ENCODE data around the gene GJB4. TPM values are rescaled to one million over a fixed set of nuclear protein-coding genes. Genes with fewer than 3 reads are reported as not detected.

Gene GJB4
- total RNA-seq, 1 experiment from 2014 or later = not detected

DNA sequence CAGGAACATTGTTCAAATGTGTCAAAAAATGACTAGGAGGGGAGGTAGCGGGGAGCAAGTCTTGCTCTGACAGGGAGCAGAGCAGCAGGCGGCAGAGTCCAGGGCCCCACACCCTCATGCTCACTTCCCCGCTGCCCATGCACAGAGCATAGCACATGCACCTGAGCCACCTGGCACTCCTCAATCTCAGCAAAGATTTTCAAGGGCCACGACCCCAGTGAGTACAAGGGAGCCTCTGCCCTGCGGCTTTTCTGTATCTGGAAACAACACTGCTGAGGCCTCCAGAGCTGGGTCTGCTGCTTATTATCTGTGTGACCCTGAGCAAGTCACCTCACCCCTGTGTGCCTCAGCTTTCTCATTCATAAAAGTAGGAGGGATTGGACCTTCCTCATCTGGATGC is 20.4 kb downstream of the GJB4 start:
- ChIA-PET CTCF (no interaction called here), POLR2A (no interaction called here)
- Mint-ChIP-seq H3K27ac (ENCODE audit: unreplicated experiment) (no peak overlapping the region), H3K4me3 (ENCODE audit: unreplicated experiment) (no peak overlapping the region), H3K36me3 (ENCODE audit: insufficient read depth, unreplicated experiment) (no peaks in the 10 kb centered on the region), H3K9me3 (ENCODE audit: unreplicated experiment) (no peaks in the 10 kb centered on the region), H3K27me3 (ENCODE audit: insufficient read depth, unreplicated experiment) (peaks cover 3% of the 10 kb centered on the region), H3K4me1 (ENCODE audit: low read depth, unreplicated experiment) (no peaks in the 10 kb centered on the region)
- no peak for DNase-seq
- intact Hi-C loops (cut with micrococcal nuclease; ENCODE audit: unreplicated experiment) = no loop called here
- Histone ChIP-seq H3K36me3 (ENCODE audit: control insufficient read depth, insufficient read depth, low read length) (no peaks in the 10 kb centered on the region), H3K4me1 (peaks cover 5% of the 10 kb centered on the region; the same call in 1 of the 2 replicates), H3K27me3 (replicated peaks; ENCODE audit: control insufficient read depth, insufficient read depth, low read length) (no peaks in the 10 kb centered on the region), H3K9me3 (no peaks in the 10 kb centered on the region), H3K4me3 (ENCODE audit: low read depth, low read length) (no peak overlapping the region)
- BruUV-seq (replicated peaks) = no TSS peak
- TF ChIP-seq, protein P1, sequence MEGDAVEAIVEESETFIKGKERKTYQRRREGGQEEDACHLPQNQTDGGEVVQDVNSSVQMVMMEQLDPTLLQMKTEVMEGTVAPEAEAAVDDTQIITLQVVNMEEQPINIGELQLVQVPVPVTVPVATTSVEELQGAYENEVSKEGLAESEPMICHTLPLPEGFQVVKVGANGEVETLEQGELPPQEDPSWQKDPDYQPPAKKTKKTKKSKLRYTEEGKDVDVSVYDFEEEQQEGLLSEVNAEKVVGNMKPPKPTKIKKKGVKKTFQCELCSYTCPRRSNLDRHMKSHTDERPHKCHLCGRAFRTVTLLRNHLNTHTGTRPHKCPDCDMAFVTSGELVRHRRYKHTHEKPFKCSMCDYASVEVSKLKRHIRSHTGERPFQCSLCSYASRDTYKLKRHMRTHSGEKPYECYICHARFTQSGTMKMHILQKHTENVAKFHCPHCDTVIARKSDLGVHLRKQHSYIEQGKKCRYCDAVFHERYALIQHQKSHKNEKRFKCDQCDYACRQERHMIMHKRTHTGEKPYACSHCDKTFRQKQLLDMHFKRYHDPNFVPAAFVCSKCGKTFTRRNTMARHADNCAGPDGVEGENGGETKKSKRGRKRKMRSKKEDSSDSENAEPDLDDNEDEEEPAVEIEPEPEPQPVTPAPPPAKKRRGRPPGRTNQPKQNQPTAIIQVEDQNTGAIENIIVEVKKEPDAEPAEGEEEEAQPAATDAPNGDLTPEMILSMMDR (IDR thresholded peaks at IDR 0.05; ENCODE audit: insufficient read depth in 1 of 2, low read depth in 1 of 2, low read length in 1 of 2, severe bottlenecking in 1 of 2, unreplicated experiment in 1 of 2) = no peak

DNA sequence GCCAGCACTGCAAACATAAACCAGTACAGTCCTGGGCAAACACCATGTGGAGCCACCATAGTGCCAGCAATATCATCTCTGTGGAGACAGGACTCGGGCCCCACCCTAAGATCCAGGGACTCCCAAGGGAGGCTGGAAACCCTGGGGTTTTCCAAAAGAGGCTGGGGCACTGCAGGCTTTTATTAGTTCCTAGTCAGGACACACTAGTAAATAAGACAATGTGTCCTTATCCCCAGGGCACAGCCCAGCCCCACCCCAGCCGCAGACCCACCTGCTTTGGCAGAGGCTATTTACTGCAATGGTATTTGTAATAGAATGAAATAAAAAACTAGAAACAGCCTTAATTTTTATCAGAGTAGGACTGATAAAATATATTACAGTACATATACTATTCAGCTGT is 21.0 kb downstream of the GJB4 start:
- Mint-ChIP-seq H3K27ac (ENCODE audit: unreplicated experiment) (no peak overlapping the region), H3K4me1 (ENCODE audit: low read depth, unreplicated experiment) (no peaks in the 10 kb centered on the region), H3K27me3 (ENCODE audit: insufficient read depth, unreplicated experiment) (peaks cover 3% of the 10 kb centered on the region), H3K36me3 (ENCODE audit: insufficient read depth, unreplicated experiment) (no peaks in the 10 kb centered on the region), H3K9me3 (ENCODE audit: unreplicated experiment) (no peaks in the 10 kb centered on the region), H3K4me3 (ENCODE audit: unreplicated experiment) (peak overlapping the region; percentile 48)
- Histone ChIP-seq H3K9me3 (no peaks in the 10 kb centered on the region), H3K36me3 (ENCODE audit: control insufficient read depth, insufficient read depth, low read length) (no peaks in the 10 kb centered on the region), H3K27me3 (replicated peaks; ENCODE audit: control insufficient read depth, insufficient read depth, low read length) (no peaks in the 10 kb centered on the region), H3K4me1 (peaks cover 5% of the 10 kb centered on the region; the same call in 1 of the 2 replicates), H3K4me3 (ENCODE audit: low read depth, low read length) (no peak overlapping the region)
- ChIA-PET POLR2A (no interaction called here), CTCF (no interaction called here)
- no TSS peak for BruUV-seq (replicated peaks)
- DNase-seq = no peak
- TF ChIP-seq, protein P1 (IDR thresholded peaks at IDR 0.05; ENCODE audit: insufficient read depth in 1 of 2, low read depth in 1 of 2, low read length in 1 of 2, severe bottlenecking in 1 of 2, unreplicated experiment in 1 of 2) = no peak
- intact Hi-C loops (cut with micrococcal nuclease; ENCODE audit: unreplicated experiment) = no loop called here

DNA sequence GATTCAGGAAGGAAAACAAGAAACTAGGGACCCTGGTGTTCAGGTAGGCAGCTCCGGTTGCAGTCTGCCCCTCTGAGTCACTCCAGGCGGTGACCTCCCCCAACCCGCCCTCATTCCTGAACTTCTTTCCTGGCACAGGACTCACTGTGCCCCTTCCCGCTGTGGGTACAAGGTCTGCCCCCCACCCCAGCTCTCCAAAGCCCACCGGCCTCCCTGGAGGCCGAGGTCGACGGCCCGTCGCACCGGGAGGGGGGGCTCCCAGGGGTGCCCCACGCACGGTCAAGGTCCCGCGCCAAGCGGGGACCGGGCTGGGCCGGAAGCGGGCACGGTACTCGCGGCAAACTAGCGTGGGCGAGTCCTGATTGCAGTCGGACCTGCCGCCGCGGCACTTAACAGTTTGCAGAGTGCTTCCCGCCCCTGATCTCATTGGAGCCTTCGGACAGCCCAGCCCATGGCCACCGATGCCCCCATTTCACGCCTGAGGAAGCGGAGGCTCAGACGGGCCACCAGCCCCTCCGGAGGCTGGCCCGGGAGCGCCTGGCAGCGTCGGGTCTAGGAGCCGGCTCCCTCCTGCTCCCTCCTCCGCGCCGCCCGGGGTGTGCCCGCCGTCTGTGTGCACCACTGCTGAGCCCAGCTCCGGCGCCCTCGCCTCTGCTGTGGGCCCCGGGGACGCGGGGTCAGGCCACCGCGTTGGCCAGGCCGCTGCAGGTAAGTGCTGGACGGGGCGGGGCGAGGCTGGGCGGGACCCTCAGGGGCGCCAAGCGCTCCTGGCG is 21.7 kb downstream of the GJB4 start, which contains the start of gene GJB3:
GJB3 (plus strand) TSS at position 144 of the 773 bp plus-strand sequence. CDS start 3,549 bp downstream, outside the sequence.
- Mint-ChIP-seq H3K4me1 (ENCODE audit: low read depth, unreplicated experiment) (no peaks in the 10 kb centered on the region), H3K27me3 (ENCODE audit: insufficient read depth, unreplicated experiment) (peaks cover 3% of the 10 kb centered on the region)
- BruUV-seq (replicated peaks) = no TSS peak

More for the DNA sequence above, 21.7 kb downstream of the GJB4 start, which contains the start of gene GJB3:
- CTCF ChIA-PET = interaction anchor here (0.7 to 1.1 kb wide), 2 partner anchors 39 to 927 kb away, joined by 3 to 8 read pairs; no protein-coding TSS in a partner anchor
- Histone ChIP-seq H3K9me3 (no peaks in the 10 kb centered on the region), H3K27me3 (replicated peaks; ENCODE audit: control insufficient read depth, insufficient read depth, low read length) (no peaks in the 10 kb centered on the region), H3K36me3 (ENCODE audit: control insufficient read depth, insufficient read depth, low read length) (no peaks in the 10 kb centered on the region), H3K4me3 (ENCODE audit: low read depth, low read length) (peak within 1 kb of the TSS; percentile 43), H3K4me1 (peaks cover 5% of the 10 kb centered on the region; the same call in 1 of the 2 replicates)
- H3K27ac Mint-ChIP-seq (ENCODE audit: unreplicated experiment) = no peak within 1 kb of the TSS
- no peaks in the 10 kb centered on the region for H3K9me3 Mint-ChIP-seq (ENCODE audit: unreplicated experiment)
- POLR2A ChIA-PET = no interaction called here
- peak within 1 kb of the TSS; percentile 48 for H3K4me3 Mint-ChIP-seq (ENCODE audit: unreplicated experiment)
- intact Hi-C loops (cut with micrococcal nuclease; ENCODE audit: unreplicated experiment) = no loop called here
- TF ChIP-seq, protein P1 (IDR thresholded peaks at IDR 0.05; ENCODE audit: insufficient read depth in 1 of 2, low read depth in 1 of 2, low read length in 1 of 2, severe bottlenecking in 1 of 2, unreplicated experiment in 1 of 2) = peak in 1 of 2 experiments; percentile 5
- no peaks in the 10 kb centered on the region for H3K36me3 Mint-ChIP-seq (ENCODE audit: insufficient read depth, unreplicated experiment)
- DNase-seq = peak in 1 of 2 experiments; percentile 11

Data from Caco-2 (cell line).